ENCODE measurements around the gene ATG4A. TPM values are rescaled to one million over a fixed set of nuclear protein-coding genes. Genes with fewer than 3 reads are reported as not detected.

Gene ATG4A
- total RNA-seq, 1 experiment from 2014 or later = 6.4 TPM

DNA sequence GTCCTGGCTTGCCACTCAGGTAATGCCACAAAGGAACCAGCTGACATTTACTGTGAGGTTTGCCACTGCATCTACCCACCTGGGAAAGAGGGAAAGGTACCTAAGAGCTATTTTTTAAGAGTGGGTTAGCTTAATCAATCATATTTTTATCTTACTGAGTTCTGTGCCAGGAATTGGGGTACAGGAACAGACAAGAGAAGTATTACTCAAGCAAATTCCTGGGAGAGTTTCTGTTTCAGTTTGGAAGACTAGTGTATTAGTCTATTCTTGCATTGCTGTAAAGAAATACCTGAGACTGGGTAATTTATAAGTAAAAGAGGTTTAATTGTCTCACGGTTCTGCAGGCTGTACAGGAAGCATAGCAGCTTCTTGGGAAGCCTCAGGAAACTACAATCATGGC lies 23.5 kb upstream of the ATG4A start:
- H2BK20ac ChIP-seq (ENCODE audit: low read depth, low read length, poor library complexity, severe bottlenecking) = no peak overlapping the region
- no peak overlapping the region for H3K56ac ChIP-seq (ENCODE audit: insufficient read length, low read depth, low read length)
- H3T11ph ChIP-seq (ENCODE audit: low read length) = no peak overlapping the region
- H3K27ac Mint-ChIP-seq = no peak overlapping the region
- H3K27me3 Mint-ChIP-seq (ENCODE audit: low read depth) = peaks cover 2% of the 10 kb centered on the region
- no peak overlapping the region for H3K23ac ChIP-seq (ENCODE audit: insufficient read length, low read depth, low read length)
- H3K4me1 Mint-ChIP-seq = peaks cover 13 to 37% of the 10 kb centered on the region in 2 experiments
- H4K91ac ChIP-seq (ENCODE audit: insufficient read length, low read depth, low read length) = no peak overlapping the region
- H3K4me3 Mint-ChIP-seq = no peak overlapping the region
- no peak overlapping the region for H3K27ac ChIP-seq (ENCODE audit: insufficient read length, low read depth, low read length)
- H3K9me3 ChIP-seq (ENCODE audit: control insufficient read depth, low read depth, low read length) = no peaks in the 10 kb centered on the region
- no peak overlapping the region for H2BK12ac ChIP-seq (ENCODE audit: insufficient read length, low read depth, low read length)
- H2BK15ac ChIP-seq (ENCODE audit: low read depth, low read length) = no peak overlapping the region
- no peaks in the 10 kb centered on the region for H3K79me1 ChIP-seq (ENCODE audit: insufficient read depth, low read depth, low read length, poor library complexity, severe bottlenecking)
- no peak overlapping the region for H2BK5ac ChIP-seq (ENCODE audit: insufficient read length, low read length)
- H4K5ac ChIP-seq (ENCODE audit: insufficient read length, low read depth, low read length) = no peak overlapping the region
- H3K27me3 ChIP-seq (ENCODE audit: insufficient read depth, low read length) = no peaks in the 10 kb centered on the region
- H3K36me3 Mint-ChIP-seq (ENCODE audit: insufficient read depth in 1 of 3, low read depth in 3 of 3) = no peaks in the 10 kb centered on the region
- H4K8ac ChIP-seq (replicated peaks; ENCODE audit: insufficient read length, low read depth, low read length) = no peak overlapping the region
- H2AK5ac ChIP-seq (ENCODE audit: insufficient read length, low read length) = no peak overlapping the region
- no peak overlapping the region for H3K4me2 ChIP-seq (ENCODE audit: insufficient read depth, insufficient read length, low read length)
- TF ChIP-seq, protein P1, sequence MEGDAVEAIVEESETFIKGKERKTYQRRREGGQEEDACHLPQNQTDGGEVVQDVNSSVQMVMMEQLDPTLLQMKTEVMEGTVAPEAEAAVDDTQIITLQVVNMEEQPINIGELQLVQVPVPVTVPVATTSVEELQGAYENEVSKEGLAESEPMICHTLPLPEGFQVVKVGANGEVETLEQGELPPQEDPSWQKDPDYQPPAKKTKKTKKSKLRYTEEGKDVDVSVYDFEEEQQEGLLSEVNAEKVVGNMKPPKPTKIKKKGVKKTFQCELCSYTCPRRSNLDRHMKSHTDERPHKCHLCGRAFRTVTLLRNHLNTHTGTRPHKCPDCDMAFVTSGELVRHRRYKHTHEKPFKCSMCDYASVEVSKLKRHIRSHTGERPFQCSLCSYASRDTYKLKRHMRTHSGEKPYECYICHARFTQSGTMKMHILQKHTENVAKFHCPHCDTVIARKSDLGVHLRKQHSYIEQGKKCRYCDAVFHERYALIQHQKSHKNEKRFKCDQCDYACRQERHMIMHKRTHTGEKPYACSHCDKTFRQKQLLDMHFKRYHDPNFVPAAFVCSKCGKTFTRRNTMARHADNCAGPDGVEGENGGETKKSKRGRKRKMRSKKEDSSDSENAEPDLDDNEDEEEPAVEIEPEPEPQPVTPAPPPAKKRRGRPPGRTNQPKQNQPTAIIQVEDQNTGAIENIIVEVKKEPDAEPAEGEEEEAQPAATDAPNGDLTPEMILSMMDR (conservative IDR thresholded peaks at IDR 0.05) = no peak
- H4K20me1 ChIP-seq (ENCODE audit: control insufficient read depth, insufficient read depth, insufficient read length) = no peaks in the 10 kb centered on the region
- H3K4me1 ChIP-seq (ENCODE audit: insufficient read depth, low read length) = no peaks in the 10 kb centered on the region
- no peak for DNase-seq
- H3K14ac ChIP-seq (ENCODE audit: insufficient read depth, low read length) = no peak overlapping the region
- H3K79me2 ChIP-seq (ENCODE audit: insufficient read depth, low read length) = no peaks in the 10 kb centered on the region
- no peak overlapping the region for H3K9ac ChIP-seq (ENCODE audit: extremely low read depth, insufficient read length, low read length)
- no CpG with 5 or more reads among the region's 1 CpG for whole genome bisulfite sequencing (ENCODE audit: extremely low coverage, insufficient read length, low lambda C conversion rate)
- peaks cover 0 to 3% of the 10 kb centered on the region in 2 experiments; a peak in 1 of 5 replicates for H3K9me3 Mint-ChIP-seq
- H3K18ac ChIP-seq (ENCODE audit: insufficient read length, low read depth, low read length) = no peak overlapping the region
- H2BK120ac ChIP-seq (ENCODE audit: low read depth, low read length, poor library complexity, severe bottlenecking) = no peak overlapping the region
- no peak overlapping the region for H3K4ac ChIP-seq (ENCODE audit: low read depth, low read length)
- no peak overlapping the region for H2AFZ ChIP-seq (ENCODE audit: low read length)
- H3K23me2 ChIP-seq (ENCODE audit: insufficient read length, low read depth, low read length, poor library complexity, severe bottlenecking) = no peaks in the 10 kb centered on the region

Data from H9 (cell line).